ENCODE measurements around the gene TMEM205.

The TMEM205 gene

DNA sequence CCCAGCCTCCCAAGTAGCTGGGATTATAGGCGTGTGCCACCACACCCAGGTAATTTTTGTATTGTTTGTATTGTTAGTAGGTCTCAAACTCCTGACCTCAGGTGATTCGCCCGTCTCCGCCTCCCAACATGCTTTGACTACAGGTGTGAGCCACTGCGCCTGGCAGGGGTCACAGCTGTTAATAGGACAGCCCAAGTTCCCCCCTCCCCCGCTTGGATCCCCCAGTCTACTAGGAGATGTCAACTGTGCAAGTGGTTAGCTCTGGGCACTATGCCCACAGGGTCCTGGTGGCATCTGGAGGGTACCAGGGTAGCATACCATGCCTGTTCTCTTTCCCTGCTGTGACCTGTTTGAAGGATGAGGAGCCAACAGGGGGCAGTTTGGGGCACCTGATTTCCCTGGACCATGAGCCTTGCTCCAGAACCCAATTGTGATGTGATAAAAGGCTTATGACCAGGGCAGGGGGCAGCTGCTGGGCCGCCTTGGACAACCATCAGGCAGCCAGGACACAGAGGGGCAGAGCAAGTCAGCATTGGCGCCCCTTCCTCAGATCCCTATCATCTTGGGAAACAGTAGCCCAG, 50.3 kb downstream of the TMEM205 start, which contains the start of gene TSPAN16:
TSS of gene TSPAN16 (plus strand) at position 496 of the 581 bp plus-strand sequence. CDS start 138 bp downstream, outside the sequence.
- DNase-seq, result no peak

DNA sequence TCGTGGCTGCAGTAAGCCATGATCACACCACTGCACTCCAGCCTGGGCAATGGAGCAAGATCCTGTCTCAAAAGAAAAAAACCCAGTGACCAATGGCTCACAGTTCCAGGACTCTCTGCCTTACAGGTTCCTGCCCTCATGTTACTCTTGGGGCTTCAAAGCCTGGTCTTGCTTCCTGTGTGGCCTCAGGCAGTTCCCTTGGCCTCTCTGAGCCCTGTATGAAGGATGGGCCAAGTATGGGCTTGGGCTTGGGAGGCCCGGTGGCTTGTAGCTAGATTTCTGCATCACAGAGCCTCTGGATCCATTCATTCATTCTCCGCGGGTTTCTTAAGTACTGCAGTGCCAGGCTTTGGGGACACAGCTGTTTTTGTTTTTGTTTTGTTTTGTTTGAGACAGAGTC, 50.9 kb downstream of the TMEM205 start:
- DNase-seq, result no peak

- peak; percentile 92 for DNase-seq
These were observed 52.4 kb downstream of the TMEM205 start for GRCh38 chr19:11293433-11294389.
